SU-DHL-6 (cell line): Measurements from ENCODE around the gene GAB2.

Experiments used
- EZH2phosphoT487 ChIP-seq: fragments of 200-600 bp; sonication (generic), shearing (Covaris generic); conservative IDR thresholded peaks from 2 replicates; pipeline ENCODE4 v1.6.1; 2018; ENCODE audit warnings: mild to moderate bottlenecking, antibody characterized with exemption, low read length, moderate library complexity, mixed read lengths
- TF ChIP-seq, protein P1 (sequence below): fragments of 200-600 bp; sonication (generic); IDR thresholded peaks from one replicate; pipeline ENCODE4 v1.5.1; 2017; ENCODE audit warnings: antibody characterized with exemption, mild to moderate bottlenecking, low read length, moderate library complexity; ENCODE audit not compliant: insufficient read depth, poor library complexity, severe bottlenecking

DNA sequence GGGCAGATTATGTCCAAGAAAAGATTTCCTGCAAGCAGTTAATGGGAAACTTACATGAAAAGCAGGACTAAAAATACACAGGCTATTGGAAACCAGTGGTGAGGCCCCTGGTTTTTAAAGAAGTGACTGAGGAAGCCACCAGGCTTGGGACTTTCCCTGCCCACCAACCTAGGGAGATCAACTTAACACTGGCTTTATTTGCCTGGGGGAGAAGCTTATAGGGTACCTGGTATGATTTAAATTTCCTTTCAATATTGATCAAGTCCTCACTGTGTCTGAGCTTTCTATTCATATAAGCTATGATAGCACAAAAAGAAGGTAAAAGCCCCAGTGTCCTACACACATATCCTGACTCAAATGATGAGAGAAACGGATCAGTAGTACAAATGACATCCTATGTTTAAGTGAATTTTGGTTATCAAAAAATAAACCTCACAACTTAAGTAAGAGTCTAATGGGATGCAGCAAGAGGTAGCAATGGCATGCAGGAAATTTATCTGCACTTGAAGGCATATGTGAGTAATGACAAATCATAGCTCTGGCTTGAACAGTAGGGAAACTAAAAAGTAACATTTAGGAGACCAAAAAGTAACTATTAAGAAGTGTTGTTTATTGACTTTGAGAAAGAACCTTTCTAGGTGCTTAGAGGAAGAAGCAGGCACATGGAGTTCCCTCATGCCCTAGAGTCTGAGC lies 85.3 kb downstream of the GAB2 start:
- TF ChIP-seq, protein P1, sequence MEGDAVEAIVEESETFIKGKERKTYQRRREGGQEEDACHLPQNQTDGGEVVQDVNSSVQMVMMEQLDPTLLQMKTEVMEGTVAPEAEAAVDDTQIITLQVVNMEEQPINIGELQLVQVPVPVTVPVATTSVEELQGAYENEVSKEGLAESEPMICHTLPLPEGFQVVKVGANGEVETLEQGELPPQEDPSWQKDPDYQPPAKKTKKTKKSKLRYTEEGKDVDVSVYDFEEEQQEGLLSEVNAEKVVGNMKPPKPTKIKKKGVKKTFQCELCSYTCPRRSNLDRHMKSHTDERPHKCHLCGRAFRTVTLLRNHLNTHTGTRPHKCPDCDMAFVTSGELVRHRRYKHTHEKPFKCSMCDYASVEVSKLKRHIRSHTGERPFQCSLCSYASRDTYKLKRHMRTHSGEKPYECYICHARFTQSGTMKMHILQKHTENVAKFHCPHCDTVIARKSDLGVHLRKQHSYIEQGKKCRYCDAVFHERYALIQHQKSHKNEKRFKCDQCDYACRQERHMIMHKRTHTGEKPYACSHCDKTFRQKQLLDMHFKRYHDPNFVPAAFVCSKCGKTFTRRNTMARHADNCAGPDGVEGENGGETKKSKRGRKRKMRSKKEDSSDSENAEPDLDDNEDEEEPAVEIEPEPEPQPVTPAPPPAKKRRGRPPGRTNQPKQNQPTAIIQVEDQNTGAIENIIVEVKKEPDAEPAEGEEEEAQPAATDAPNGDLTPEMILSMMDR: no peak
- TF ChIP-seq EZH2phosphoT487: no peak
